NCI-H187 treated with DMSO at 0.1 percent for 48 hours (cell line): ENCODE data around the gene CCL11.

Experiments
- DNase-seq: peaks from one replicate; lab custom pipeline; 2025; lab: John Stamatoyannopoulos, UW

CCL11 gene

GRCh38 chr17:34285286-34285792 lies at the start of gene CCL11:
CCL11 (plus strand) TSS chr17:34285742; CDS start chr17:34285809, 67 bp downstream.
- no peak for DNase-seq

- no peak for DNase-seq
Measured at GRCh38 chr17:34236281-34236892, 49.2 kb upstream of the CCL11 start.

GRCh38 chr17:34237458-34237857 lies 48.1 kb upstream of the CCL11 start:
- no peak for DNase-seq

DNA sequence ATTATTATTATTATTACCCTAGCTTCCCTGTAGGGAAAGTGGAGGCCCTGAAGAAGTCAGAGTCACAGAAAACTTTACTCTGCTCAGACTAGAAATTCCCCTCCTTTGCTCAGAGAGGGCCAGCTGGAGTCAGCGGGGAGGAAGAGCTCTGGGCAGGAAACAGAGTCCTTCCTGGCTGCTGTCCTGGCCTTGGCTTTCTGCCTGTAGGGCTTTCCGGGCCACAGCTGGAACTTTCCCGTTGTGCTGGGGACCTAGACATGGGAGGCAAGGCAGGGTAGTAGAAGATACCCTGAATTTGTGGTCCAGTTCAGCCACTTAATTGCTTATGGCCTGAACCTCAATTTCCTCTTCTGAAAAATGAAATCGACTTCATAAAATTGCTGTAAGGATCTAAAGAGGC lies 44.5 kb upstream of the CCL11 start:
- DNase-seq = no peak

DNA sequence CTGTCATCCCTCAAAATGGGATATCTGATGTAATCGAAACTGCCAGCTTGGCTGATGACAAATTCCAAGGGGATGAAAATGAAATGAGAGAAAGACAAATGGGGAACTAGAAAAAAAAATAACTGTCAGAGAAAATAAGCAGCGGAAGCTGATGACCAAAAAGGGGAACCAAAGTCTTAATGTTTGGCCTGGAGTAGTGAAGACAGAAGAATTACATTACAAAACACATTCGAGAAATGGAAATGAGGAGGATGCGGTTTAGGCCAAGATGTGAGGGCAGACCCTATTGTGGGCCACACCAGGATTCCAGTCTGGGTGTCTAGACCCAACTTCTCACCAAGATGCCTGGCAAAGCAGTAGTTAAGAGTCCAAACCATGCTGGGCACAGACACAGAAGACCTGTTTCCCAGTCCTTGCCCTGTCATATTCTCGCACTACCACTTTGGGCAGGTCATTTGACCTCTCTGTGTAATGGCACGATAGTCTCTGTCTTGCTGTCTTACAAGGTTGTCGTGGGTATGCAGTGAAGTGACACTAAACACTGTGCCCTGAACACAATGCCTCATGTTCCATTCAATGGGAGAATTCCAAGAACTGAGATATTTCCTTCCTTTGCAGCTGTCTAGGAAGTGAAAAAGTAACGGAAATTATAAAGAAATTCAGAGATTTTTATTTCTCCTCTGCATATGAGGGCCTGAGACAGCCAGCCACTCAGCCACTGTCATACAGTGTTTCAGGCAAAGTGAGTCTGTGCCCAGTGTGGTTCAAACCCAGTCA lies 42.8 kb upstream of the CCL11 start:
- DNase-seq = no peak

- DNase-seq = no peak
Measured at GRCh38 chr17:34243364-34244320, 41.9 kb upstream of the CCL11 start.

DNA sequence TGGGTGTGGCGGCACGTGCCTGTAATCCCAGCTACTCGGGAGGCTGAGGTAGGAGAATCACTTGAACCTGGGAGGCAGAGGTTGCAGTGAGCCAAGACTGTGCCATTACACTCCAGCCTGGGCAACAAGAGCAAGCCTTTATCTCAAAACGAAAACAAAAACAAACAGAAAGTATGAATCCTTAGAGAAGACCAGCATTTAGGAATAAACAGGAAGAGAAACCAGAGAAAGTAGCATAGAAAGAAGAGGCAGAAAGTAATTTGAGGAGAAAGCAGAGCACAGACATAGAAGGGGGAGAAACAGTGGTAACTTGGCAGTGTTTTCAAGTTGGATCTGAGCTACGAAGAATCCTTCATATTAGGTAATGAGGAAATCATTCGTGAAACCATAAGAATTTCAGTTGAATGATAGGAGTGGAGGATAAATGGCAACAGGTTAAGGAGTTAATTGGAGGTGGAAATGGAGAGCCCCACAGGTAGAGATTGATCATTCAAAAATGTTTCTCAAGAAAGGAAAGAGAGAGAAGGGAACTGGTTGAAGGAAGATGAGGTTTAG lies 40.1 kb upstream of the CCL11 start:
- no peak for DNase-seq

DNA sequence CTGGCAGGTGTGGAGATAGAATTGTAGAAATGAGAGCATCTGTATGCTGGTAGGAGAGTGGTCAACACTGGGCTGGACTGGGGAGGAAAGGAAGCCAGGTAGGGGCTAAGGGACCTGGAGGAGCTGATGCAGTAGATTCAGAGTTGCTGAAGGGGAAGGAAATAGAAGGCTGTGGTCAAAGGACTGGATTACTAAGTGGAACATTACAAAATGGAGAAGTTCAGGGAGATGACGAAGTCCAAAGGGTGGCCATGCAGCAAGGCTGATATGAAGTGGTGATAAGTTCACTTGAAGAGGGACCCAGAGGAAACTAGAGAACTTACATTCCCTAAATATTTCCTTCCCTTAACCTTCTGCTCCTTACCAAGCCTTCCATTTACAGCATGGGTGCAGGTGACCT lies 39.1 kb upstream of the CCL11 start:
- no peak for DNase-seq

DNA sequence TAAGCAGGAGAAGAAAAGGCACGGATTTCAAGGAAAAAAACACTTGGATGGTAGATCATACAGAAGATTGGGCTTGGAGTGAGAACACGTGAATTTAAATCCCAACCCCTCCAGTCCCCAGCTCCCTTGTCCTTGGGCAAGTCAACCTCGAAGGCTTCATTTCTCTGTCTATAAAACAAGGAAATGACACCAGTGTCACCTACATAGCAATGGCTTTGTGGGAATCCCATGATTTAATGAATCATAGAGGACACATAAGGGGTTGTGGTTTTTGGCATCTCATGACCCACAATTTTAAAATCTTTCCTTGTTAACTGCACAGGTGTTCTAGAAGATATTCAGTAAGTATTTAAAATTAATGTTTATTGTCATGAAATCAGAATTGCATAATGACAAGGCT lies 38.7 kb upstream of the CCL11 start:
- DNase-seq = no peak

GRCh38 chr17:34248511-34249024 lies 37.0 kb upstream of the CCL11 start:
- DNase-seq = no peak

GRCh38 chr17:34249061-34249460 lies 36.5 kb upstream of the CCL11 start:
- DNase-seq = no peak

GRCh38 chr17:34249478-34249877 lies 36.1 kb upstream of the CCL11 start:
- DNase-seq = no peak

GRCh38 chr17:34251186-34251585 lies 34.4 kb upstream of the CCL11 start:
- no peak for DNase-seq

DNA sequence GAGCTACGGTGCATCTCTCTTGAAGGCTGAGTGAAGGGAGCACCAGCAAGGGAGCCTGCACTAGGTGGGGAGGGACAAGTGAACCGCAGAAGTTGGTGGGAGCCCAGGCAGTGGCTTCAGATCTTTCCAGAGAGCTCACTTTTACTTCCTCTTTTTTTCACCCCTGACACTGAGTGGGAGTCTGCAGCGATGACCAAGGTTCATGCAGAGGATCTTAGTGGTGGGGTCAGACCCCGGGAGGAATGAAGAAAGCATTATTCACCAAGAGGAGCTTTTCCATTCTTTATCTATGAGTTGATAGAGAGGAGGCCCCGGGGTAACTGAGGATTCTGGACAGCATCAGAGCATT lies 33.5 kb upstream of the CCL11 start:
- no peak for DNase-seq

DNA sequence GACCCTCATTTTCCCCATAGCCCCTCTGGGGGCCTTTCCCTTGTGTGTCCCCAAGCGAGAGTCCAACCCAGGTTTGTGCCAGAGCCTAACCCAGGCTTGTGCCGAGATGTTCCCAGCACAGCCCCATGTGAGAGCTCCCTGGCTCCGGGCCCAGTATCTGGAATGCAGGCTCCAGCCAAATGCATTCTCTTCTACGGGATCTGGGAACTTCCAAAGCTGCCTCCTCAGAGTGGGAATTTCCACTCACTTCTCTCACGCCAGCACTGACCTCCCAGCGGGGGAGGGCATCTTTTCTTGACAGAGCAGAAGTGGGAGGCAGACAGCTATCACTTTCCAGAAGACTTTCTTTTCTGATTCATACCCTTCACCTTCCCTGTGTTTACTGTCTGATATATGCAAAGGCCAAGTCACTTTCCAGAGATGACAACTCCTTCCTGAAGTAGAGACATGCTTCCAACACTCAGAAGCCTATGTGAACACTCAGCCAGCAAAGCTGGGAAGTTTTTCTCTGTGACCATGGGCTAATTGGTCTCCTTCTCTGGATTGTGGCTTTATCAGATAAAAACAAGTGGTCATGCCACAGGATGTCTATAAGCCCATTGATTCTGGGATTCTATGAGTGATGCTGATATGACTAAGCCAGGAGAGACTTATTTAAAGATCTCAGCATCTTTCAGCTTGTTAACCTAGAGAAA lies 33.0 kb upstream of the CCL11 start:
- no peak for DNase-seq

GRCh38 chr17:34253139-34253525 lies 32.4 kb upstream of the CCL11 start:
- no peak for DNase-seq

DNA sequence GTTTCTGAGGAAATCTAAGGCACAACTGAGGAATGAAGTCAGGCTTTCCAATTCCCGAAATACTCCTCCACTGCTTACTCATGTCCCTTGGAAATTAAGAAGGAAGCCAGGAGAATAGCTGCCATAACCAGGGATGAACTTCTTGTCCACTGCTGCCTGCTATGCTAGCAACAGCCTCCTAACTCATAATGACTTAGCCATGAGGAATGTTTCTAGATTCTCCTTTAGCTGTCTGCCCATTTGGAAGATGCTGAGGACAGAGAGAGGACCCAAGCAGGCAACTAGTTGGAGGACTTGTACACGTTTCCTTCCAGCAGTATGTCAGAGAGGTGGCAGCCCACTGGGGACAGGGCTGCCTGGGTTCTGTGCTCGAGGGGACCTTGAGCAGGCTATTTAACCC lies 31.4 kb upstream of the CCL11 start:
- DNase-seq = no peak

- peak; percentile 50 for DNase-seq
Measured at GRCh38 chr17:34254651-34255380, 30.7 kb upstream of the CCL11 start, which contains the start of gene CCL2. CCL2 (plus strand) TSS chr17:34255285; CDS start chr17:34255350, 65 bp downstream.

- no peak for DNase-seq
Measured at GRCh38 chr17:34255381-34255732, 30.2 kb upstream of the CCL11 start.

DNA sequence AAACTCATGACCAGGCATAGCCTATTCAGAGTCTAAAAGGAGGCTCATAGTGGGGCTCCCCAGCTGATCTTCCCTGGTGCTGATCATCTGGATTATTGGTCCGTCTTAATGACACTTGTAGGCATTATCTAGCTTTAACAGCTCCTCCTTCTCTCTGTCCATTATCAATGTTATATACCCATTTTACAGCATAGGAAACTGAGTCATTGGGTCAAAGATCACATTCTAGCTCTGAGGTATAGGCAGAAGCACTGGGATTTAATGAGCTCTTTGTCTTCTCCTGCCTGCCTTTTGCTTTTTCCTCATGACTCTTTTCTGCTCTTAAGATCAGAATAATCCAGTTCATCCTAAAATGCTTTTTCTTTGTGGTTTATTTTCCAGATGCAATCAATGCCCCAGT lies 29.7 kb upstream of the CCL11 start:
- no peak for DNase-seq
